DND-41 (cell line): ENCODE results near the gene FCRLA.

Source experiments
- ATAC-seq: fragments of 200-7000 bp; cut with Tn5 transposase; 3 replicates; pipeline ENCODE4 v1.9.1; 2021; ENCODE audit warnings: low read depth; ENCODE audit not compliant: insufficient read depth
- DNase-seq: peaks from one replicate; pipeline ENCODE4 v3.0.0-alpha.2; 2020
- H2AFZ ChIP-seq: 2 replicates; pipeline ENCODE4 v1.6.0; 2012; ENCODE audit warnings: low read depth, low read length
- H3K27ac ChIP-seq: 2 replicates; pipeline ENCODE4 v1.5.1; 2012; ENCODE audit warnings: low read length, inconsistent platforms
- H3K27me3 ChIP-seq: fragments of 200-600 bp; sonication (generic); 2 replicates; pipeline ENCODE4 v1.6.0; 2012; ENCODE audit warnings: low read length, mild to moderate bottlenecking, inconsistent platforms; ENCODE audit not compliant: insufficient read depth, poor library complexity
- H3K36me3 ChIP-seq: 2 replicates; pipeline ENCODE4 v1.5.1; 2012; ENCODE audit warnings: low read length, inconsistent platforms; ENCODE audit not compliant: insufficient read depth
- H3K4me1 ChIP-seq: 2 replicates; pipeline ENCODE4 v1.5.1; 2012; ENCODE audit warnings: mild to moderate bottlenecking, low read length; ENCODE audit not compliant: insufficient read depth
- H3K4me2 ChIP-seq: 2 replicates; pipeline ENCODE4 v1.6.0; 2012; ENCODE audit warnings: mild to moderate bottlenecking, moderate library complexity, low read length, inconsistent platforms; ENCODE audit not compliant: insufficient read depth
- H3K4me3 ChIP-seq, 2 experiments: fragments of 200-600 bp in 1 of 2; shearing (Covaris generic) in 1 of 2; 2 replicates each; pipeline ENCODE4 v1.5.1; 2012 to 2016; ENCODE audit warnings: inconsistent platforms in 2 of 2, low read length in 2 of 2, mild to moderate bottlenecking in 2 of 2, low read depth in 1 of 2, moderate library complexity in 1 of 2
- H3K79me2 ChIP-seq: 2 replicates; pipeline ENCODE4 v1.6.0; 2012; ENCODE audit warnings: low read length, inconsistent platforms; ENCODE audit not compliant: insufficient read depth
- H3K9ac ChIP-seq: 2 replicates; pipeline ENCODE4 v1.6.0; 2012; ENCODE audit warnings: low read depth, mild to moderate bottlenecking, inconsistent platforms, low read length, moderate library complexity
- H3K9me3 ChIP-seq: 2 replicates; pipeline ENCODE4 v1.5.1; 2012; ENCODE audit warnings: low read length, moderate library complexity, mild to moderate bottlenecking, inconsistent platforms; ENCODE audit not compliant: insufficient read depth, severe bottlenecking
- H4K20me1 ChIP-seq: 2 replicates; pipeline ENCODE4 v1.6.0; 2012; ENCODE audit warnings: low read length; ENCODE audit not compliant: insufficient read depth
- EZH2 ChIP-seq: IDR thresholded peaks from 3 replicates; pipeline ENCODE4 v1.6.1; 2012; ENCODE audit warnings: borderline replicate concordance, low read depth, mild to moderate bottlenecking, moderate library complexity, low read length, inconsistent platforms; ENCODE audit not compliant: severe bottlenecking
- TF ChIP-seq, protein P1 (sequence below): IDR thresholded peaks from 2 replicates; pipeline ENCODE4 v1.5.1; 2012; ENCODE audit warnings: borderline replicate concordance, low read length, moderate library complexity, mild to moderate bottlenecking; ENCODE audit not compliant: poor library complexity, severe bottlenecking; ENCODE audit errors: extremely low read depth

Gene FCRLA

DNA sequence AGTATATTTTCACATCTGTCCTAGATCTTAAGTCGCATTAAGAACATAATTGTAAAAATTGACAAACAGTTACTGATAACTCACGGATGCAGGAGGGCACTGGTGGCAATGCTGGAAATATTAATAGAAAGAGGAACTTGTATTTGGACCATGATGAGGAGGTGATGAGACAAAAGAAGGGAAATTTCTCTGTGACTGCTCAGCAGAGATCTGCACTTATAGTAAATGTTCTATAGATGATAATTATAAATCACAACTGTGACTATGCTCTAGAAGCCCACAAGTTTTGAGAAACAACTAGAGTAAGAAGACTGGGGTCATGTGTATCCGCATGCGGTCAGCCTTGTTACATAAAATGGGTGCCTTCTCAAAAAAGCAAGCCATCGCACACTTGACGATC, 33.9 kb downstream of the FCRLA start:
- H3K27ac ChIP-seq = no peak overlapping the region
- H4K20me1 ChIP-seq = no peaks in the 10 kb centered on the region
- H3K9me3 ChIP-seq = no peaks in the 10 kb centered on the region
- H3K27me3 ChIP-seq = peaks cover 15% of the 10 kb centered on the region
- H3K4me2 ChIP-seq = 0 out of 2 replicates have a peak overlapping the region, but pooled peaks have one; percentile 35
- no peak overlapping the region for H3K9ac ChIP-seq
- no peaks in the 10 kb centered on the region for H3K36me3 ChIP-seq
- TF ChIP-seq, protein P1, sequence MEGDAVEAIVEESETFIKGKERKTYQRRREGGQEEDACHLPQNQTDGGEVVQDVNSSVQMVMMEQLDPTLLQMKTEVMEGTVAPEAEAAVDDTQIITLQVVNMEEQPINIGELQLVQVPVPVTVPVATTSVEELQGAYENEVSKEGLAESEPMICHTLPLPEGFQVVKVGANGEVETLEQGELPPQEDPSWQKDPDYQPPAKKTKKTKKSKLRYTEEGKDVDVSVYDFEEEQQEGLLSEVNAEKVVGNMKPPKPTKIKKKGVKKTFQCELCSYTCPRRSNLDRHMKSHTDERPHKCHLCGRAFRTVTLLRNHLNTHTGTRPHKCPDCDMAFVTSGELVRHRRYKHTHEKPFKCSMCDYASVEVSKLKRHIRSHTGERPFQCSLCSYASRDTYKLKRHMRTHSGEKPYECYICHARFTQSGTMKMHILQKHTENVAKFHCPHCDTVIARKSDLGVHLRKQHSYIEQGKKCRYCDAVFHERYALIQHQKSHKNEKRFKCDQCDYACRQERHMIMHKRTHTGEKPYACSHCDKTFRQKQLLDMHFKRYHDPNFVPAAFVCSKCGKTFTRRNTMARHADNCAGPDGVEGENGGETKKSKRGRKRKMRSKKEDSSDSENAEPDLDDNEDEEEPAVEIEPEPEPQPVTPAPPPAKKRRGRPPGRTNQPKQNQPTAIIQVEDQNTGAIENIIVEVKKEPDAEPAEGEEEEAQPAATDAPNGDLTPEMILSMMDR = no peak
- TF ChIP-seq EZH2 = no peak
- H3K79me2 ChIP-seq = no peaks in the 10 kb centered on the region
- no peak overlapping the region; the same call in 1 of the 2 replicates for H2AFZ ChIP-seq
- H3K4me1 ChIP-seq = peaks cover 11% of the 10 kb centered on the region
- ATAC-seq (no peak), DNase-seq (no peak)
- no peak overlapping the region for H3K4me3 ChIP-seq

DNA sequence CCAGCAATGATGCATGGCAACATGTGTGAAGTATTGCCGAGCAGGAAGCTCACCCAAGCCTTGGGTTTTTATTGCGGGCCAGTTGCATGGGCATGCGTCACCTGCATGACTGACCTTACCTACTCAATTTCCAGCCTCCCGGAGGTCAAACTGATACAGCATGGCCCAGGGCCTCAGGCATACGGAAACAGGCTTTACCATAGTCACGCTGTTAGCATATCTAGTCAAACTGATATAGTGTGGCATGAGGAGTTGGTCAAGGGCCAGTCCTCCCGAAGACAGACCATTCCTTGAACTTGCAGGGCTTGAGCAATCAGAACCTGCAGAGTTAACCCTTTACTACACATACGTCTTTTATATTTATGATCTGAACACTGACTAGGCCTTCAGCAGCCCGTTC, 36.2 kb downstream of the FCRLA start:
- Histone ChIP-seq H3K9me3 (no peaks in the 10 kb centered on the region), H4K20me1 (no peaks in the 10 kb centered on the region), H3K36me3 (no peaks in the 10 kb centered on the region), H3K4me1 (peaks cover 11% of the 10 kb centered on the region), H3K4me3 (no peak overlapping the region), H3K9ac (no peak overlapping the region), H3K79me2 (no peaks in the 10 kb centered on the region), H3K27ac (no peak overlapping the region), H2AFZ (no peak overlapping the region), H3K27me3 (peaks cover 7% of the 10 kb centered on the region), H3K4me2 (no peak overlapping the region)
- ATAC-seq (no peak), DNase-seq (no peak)
- no peak for TF ChIP-seq EZH2
- TF ChIP-seq, protein P1 = no peak

DNA sequence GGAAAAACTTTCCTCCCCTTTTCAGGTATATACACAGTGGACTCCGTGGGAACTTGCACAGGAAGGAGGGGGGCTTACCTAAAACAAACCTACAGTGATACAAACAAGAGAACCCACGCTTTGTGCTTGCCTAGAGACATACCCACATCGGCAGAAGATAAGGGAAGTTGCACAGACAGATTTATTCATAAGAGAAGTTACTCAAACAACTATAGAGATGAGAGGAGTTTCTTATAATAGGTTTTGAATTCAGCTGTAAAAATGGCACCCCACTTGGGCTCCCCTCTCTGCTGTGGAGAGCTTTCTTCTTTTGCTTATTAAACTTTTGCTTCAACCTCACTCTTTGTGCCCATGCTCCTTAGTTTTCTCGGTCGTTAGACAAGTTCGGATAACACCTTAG, 40.8 kb downstream of the FCRLA start:
- no peak overlapping the region for H3K4me3 ChIP-seq
- no peak overlapping the region for H2AFZ ChIP-seq
- H3K27me3 ChIP-seq = no peaks in the 10 kb centered on the region

More for the DNA sequence above, 40.8 kb downstream of the FCRLA start:
- ATAC-seq (no peak), DNase-seq (no peak)
- Histone ChIP-seq H3K79me2 (peaks cover 35% of the 10 kb centered on the region), H3K9me3 (no peaks in the 10 kb centered on the region), H3K36me3 (peaks cover 22% of the 10 kb centered on the region), H3K4me1 (peaks cover 31% of the 10 kb centered on the region), H4K20me1 (peaks cover 3% of the 10 kb centered on the region; the same call in 1 of the 2 replicates), H3K9ac (no peak overlapping the region), H3K4me2 (no peak overlapping the region), H3K27ac (no peak overlapping the region)
- TF ChIP-seq, protein P1 = no peak
- TF ChIP-seq EZH2 = no peak
